MM.1S (cell line): ENCODE measurements around the gene MCU.

ENCODE experiments used
- CTCF ChIP-seq: fragments of 300-600 bp; sonication (generic); IDR thresholded peaks from 2 replicates; pipeline ENCODE4 v1.5.1; 2016; ENCODE audit warnings: antibody characterized with exemption, low read length, mixed read lengths
- EZH2phosphoT487 ChIP-seq: fragments of 300-600 bp; sonication (generic); IDR thresholded peaks from 2 replicates; pipeline ENCODE4 v1.6.1; 2018; ENCODE audit warnings: antibody characterized with exemption, low read length

- TF ChIP-seq CTCF = no peak
- TF ChIP-seq EZH2phosphoT487 = no peak
Observed at GRCh38 chr10:72648301-72648700, 43.6 kb upstream of the MCU start.
